Measurements from ENCODE around the gene IGFBP6. TPM values are rescaled to one million over a fixed set of nuclear protein-coding genes. Genes with fewer than 3 reads are reported as not detected.

The IGFBP6 gene
- total RNA-seq, 1 experiment from 2014 or later: 58.5 TPM

Small RNA genes within 50 kb of the gene (small RNA-seq; reads per million reads assigned to genes)
- gene HIGD1AP1: not detected
- gene MIR6757: not detected
- not detected for gene RNU6-333P

Other genes with a start within 250 kb of the IGFBP6 start
- 0.13 TPM in 1 of 2 replicates, not detected in the other for gene KRT78, start 248.7 kb upstream of the IGFBP6 start, total RNA-seq (2014; rRNA removed; shearing (Covaris generic))
- 199 and 204 TPM in 2 replicates for gene KRT8, start 192.6 kb upstream of the IGFBP6 start, total RNA-seq (2014; rRNA removed; shearing (Covaris generic))
- 358 and 373 TPM in 2 replicates for gene KRT18, start 148.5 kb upstream of the IGFBP6 start, total RNA-seq (2014; rRNA removed; shearing (Covaris generic))
- 563 and 574 TPM in 2 replicates for gene EIF4B, start 91.2 kb upstream of the IGFBP6 start, total RNA-seq (2014; rRNA removed; shearing (Covaris generic))
- gene TNS2, start 47.6 kb upstream of the IGFBP6 start, total RNA-seq (2014; rRNA removed; shearing (Covaris generic)): 29.1 and 32.5 TPM in 2 replicates
- gene SPRYD3, start 18.3 kb upstream of the IGFBP6 start, total RNA-seq (2014; rRNA removed; shearing (Covaris generic)): 11.4 and 12.7 TPM in 2 replicates
- gene SOAT2, start 5.8 kb downstream of the IGFBP6 start, total RNA-seq (2014; rRNA removed; shearing (Covaris generic)): not detected in 2 replicates
- gene ZNF740, start 83.1 kb downstream of the IGFBP6 start, total RNA-seq (2014; rRNA removed; shearing (Covaris generic)): 15.9 and 19.0 TPM in 2 replicates
- 3.1 and 3.7 TPM in 2 replicates for gene CSAD, start 83.3 kb downstream of the IGFBP6 start, total RNA-seq (2014; rRNA removed; shearing (Covaris generic))
- not detected in 2 replicates for gene ITGB7, start 109.6 kb downstream of the IGFBP6 start, total RNA-seq (2014; rRNA removed; shearing (Covaris generic))
- 10.8 and 17.4 TPM in 2 replicates for gene RARG, start 134.5 kb downstream of the IGFBP6 start, total RNA-seq (2014; rRNA removed; shearing (Covaris generic))
- gene ESPL1, start 170.6 kb downstream of the IGFBP6 start, total RNA-seq (2014; rRNA removed; shearing (Covaris generic)): 16.8 and 20.0 TPM in 2 replicates
- 309 and 490 TPM in 2 replicates for gene PFDN5, start 197.9 kb downstream of the IGFBP6 start, total RNA-seq (2014; rRNA removed; shearing (Covaris generic))
- gene MYG1, start 202.0 kb downstream of the IGFBP6 start, total RNA-seq (2014; rRNA removed; shearing (Covaris generic)): 108 and 119 TPM in 2 replicates
- 117 and 134 TPM in 2 replicates for gene AAAS, start 223.9 kb downstream of the IGFBP6 start, total RNA-seq (2014; rRNA removed; shearing (Covaris generic))
- 0.10 TPM in 1 of 2 replicates, not detected in the other for gene SP7, start 238.7 kb downstream of the IGFBP6 start, total RNA-seq (2014; rRNA removed; shearing (Covaris generic))